Measurements from ENCODE around the gene FOXQ1. TPM values are rescaled to one million over a fixed set of nuclear protein-coding genes. Genes with fewer than 3 reads are reported as not detected.
A peak's percentile ranks its signal among the peaks of the same experiment; 100 is the strongest.

The FOXQ1 gene
- total and polyA plus RNA-seq, 2 of the 13 experiments (the other 11 are each of a cell fraction or from before 2014, with no cell fraction given) = 35.2 to 39.8 TPM

- in situ Hi-C loops (cut with HindIII; ENCODE audit: extremely low pct_ligation_motif_present, low pct_unique_long_range_greater_than_20kb) (no loop called here), intact Hi-C loops (cut with micrococcal nuclease; ENCODE audit: unreplicated experiment) (loop anchor here (1.0 to 5.0 kb wide), 2 partner anchors 10 to 268 kb away; no protein-coding TSS in a partner anchor)
- CTCF ChIA-PET (ENCODE audit: low intra/inter-chr PET ratio, low total read pairs) = no interaction called here
- peak; percentile 85 for ATAC-seq
- peak overlapping the region; percentile 70 for H3K27ac ChIP-seq (ENCODE audit: extremely low read length, insufficient read depth, low read length)
- DNase-seq (ENCODE audit: low spot score) = peak; percentile 99
- H3K27me3 ChIP-seq (ENCODE audit: control insufficient read depth in 1 of 2, insufficient read depth in 2 of 2, low read length in 2 of 2) = no peaks in the 10 kb centered on the region
- H3K79me2 ChIP-seq (ENCODE audit: insufficient read depth, low read length) = no peaks in the 10 kb centered on the region
- peak overlapping the region; percentile 6 to 34 (median 14); a peak in 2 of 6 replicates for H3K4me3 ChIP-seq (replicated peaks in 1 of 3; ENCODE audit: insufficient read depth in 1 of 3, low read depth in 2 of 3, low read length in 3 of 3)
- no peak overlapping the region for H2AFZ ChIP-seq (ENCODE audit: low read length)
- no TSS peak for BruUV-seq (replicated peaks)
- H3K4me2 ChIP-seq (ENCODE audit: low read depth, low read length) = peak overlapping the region; percentile 72
- peaks cover 77% of the 10 kb centered on the region for H3K4me1 ChIP-seq (ENCODE audit: insufficient read depth, low read length)
- H3K36me3 ChIP-seq (replicated peaks in 1 of 2; ENCODE audit: control insufficient read depth in 1 of 2, insufficient read depth in 2 of 2, low read length in 2 of 2) = no peaks in the 10 kb centered on the region
- H3K9me3 ChIP-seq (ENCODE audit: low read length) = peaks cover 15% of the 10 kb centered on the region; the same call in 1 of the 2 replicates
- peak; percentile 95 for FAIRE-seq
- H4K20me1 ChIP-seq (ENCODE audit: insufficient read depth, low read length) = no peaks in the 10 kb centered on the region
- WGBS (ENCODE audit: low lambda C conversion rate) = under 1% methylated on average over 6 of the region's 6 CpGs
- H3K9ac ChIP-seq (ENCODE audit: insufficient read depth, low read depth, low read length) = peak overlapping the region; percentile 50
- POLR2A ChIA-PET = interaction anchor here (0.6 to 8.2 kb wide), 14 partner anchors 8 to 1520 kb away, joined by 3 to 269 read pairs (median 16); partner anchors contain the start of gene FOXQ1
- 0 out of 2 replicates have a peak, but pooled peaks have one; percentile 27 for TF ChIP-seq ZMAT3 (CRISPR knock-in tag; conservative IDR thresholded peaks at IDR 0.05)
- no peak for TF ChIP-seq NRL (CRISPR knock-in tag; IDR thresholded peaks at IDR 0.05; ENCODE audit: borderline replicate concordance)
- TF ChIP-seq ZNF7 (CRISPR knock-in tag; IDR thresholded peaks at IDR 0.05) = no peak; the same call in 1 of the 2 replicates
- no peak for TF ChIP-seq ZBTB46 (CRISPR knock-in tag; IDR thresholded peaks at IDR 0.05; ENCODE audit: borderline replicate concordance)
- peak; percentile 28; the same call in 1 of the 2 replicates for TF ChIP-seq ZNF652 (CRISPR knock-in tag; IDR thresholded peaks at IDR 0.05; ENCODE audit: borderline replicate concordance, low read depth)
- no peak; the same call in 1 of the 2 replicates for TF ChIP-seq FUBP1 (CRISPR knock-in tag; IDR thresholded peaks at IDR 0.05; ENCODE audit: borderline replicate concordance)
- TF ChIP-seq ONECUT2 (CRISPR knock-in tag; IDR thresholded peaks at IDR 0.05) = peak; percentile 79
- TF ChIP-seq ZMYM4 (CRISPR knock-in tag; IDR thresholded peaks at IDR 0.05) = peak; percentile 10; the same call in 1 of the 2 replicates
- no peak for TF ChIP-seq PREB (CRISPR knock-in tag; IDR thresholded peaks at IDR 0.05)
- TF ChIP-seq TFAP4 (IDR thresholded peaks at IDR 0.05; ENCODE audit: borderline replicate concordance, low read depth) = peak; percentile 12; the same call in 1 of the 2 replicates
- TF ChIP-seq ZSCAN21 (CRISPR knock-in tag; IDR thresholded peaks at IDR 0.05; ENCODE audit: borderline replicate concordance) = peak; percentile 96
- no peak for TF ChIP-seq ESRRA (CRISPR knock-in tag; IDR thresholded peaks at IDR 0.05; ENCODE audit: low read depth)
- no peak for TF ChIP-seq ZNF75D (CRISPR knock-in tag; IDR thresholded peaks at IDR 0.05; ENCODE audit: borderline replicate concordance)
- peak; percentile 74; the same call in 1 of the 2 replicates for TF ChIP-seq POGZ (CRISPR knock-in tag; IDR thresholded peaks at IDR 0.05)
These were observed 13.8 kb downstream of the FOXQ1 start for GRCh38 chr6:1325461-1326309.
